Mesothelial cell of epicardium (in vitro differentiated cells): Measurements from ENCODE around the gene CCDC6. TPM values are rescaled to one million over a fixed set of nuclear protein-coding genes. Genes with fewer than 3 reads are reported as not detected.

Experiments used
- DNase-seq, 2 experiments: peaks; one replicate each; pipeline ENCODE4 v3.0.0; 2021; ENCODE audit warnings: low spot score in 2 of 2; ENCODE audit not compliant: unreplicated experiment in 2 of 2
- H3K27ac Mint-ChIP-seq: 2 replicates; pipeline ENCODE4 v1.8.0; 2021; ENCODE audit warnings: mixed read lengths
- H3K27me3 Mint-ChIP-seq: 2 replicates; pipeline ENCODE4 v1.8.0; 2021; ENCODE audit warnings: low read depth, mixed read lengths
- H3K36me3 Mint-ChIP-seq: 2 replicates; pipeline ENCODE4 v1.8.0; 2021; ENCODE audit warnings: mixed read lengths
- H3K4me1 Mint-ChIP-seq: 2 replicates; pipeline ENCODE4 v1.8.0; 2021; ENCODE audit warnings: mixed read lengths
- H3K4me3 Mint-ChIP-seq: 2 replicates; pipeline ENCODE4 v1.8.0; 2021; ENCODE audit warnings: mild to moderate bottlenecking, moderate library complexity, mixed read lengths
- H3K9me3 Mint-ChIP-seq: 2 replicates; pipeline ENCODE4 v1.8.0; 2021; ENCODE audit warnings: mixed read lengths
- total RNA-seq: library from RNA; stranded (reverse); gene quantifications from 3 replicates; pipeline ENCODE4 v1.2.1, GENCODE V29; 2021
- TF ChIP-seq, protein P1 (sequence below): fragments of 200-600 bp; sonication (generic); IDR thresholded peaks from one replicate; pipeline ENCODE4 v1.5.0; 2021; ENCODE audit warnings: antibody characterized with exemption; ENCODE audit not compliant: unreplicated experiment

Gene CCDC6
- total RNA-seq, 1 donor from 2014 or later, result 50.5 TPM

- TF ChIP-seq, protein P1, sequence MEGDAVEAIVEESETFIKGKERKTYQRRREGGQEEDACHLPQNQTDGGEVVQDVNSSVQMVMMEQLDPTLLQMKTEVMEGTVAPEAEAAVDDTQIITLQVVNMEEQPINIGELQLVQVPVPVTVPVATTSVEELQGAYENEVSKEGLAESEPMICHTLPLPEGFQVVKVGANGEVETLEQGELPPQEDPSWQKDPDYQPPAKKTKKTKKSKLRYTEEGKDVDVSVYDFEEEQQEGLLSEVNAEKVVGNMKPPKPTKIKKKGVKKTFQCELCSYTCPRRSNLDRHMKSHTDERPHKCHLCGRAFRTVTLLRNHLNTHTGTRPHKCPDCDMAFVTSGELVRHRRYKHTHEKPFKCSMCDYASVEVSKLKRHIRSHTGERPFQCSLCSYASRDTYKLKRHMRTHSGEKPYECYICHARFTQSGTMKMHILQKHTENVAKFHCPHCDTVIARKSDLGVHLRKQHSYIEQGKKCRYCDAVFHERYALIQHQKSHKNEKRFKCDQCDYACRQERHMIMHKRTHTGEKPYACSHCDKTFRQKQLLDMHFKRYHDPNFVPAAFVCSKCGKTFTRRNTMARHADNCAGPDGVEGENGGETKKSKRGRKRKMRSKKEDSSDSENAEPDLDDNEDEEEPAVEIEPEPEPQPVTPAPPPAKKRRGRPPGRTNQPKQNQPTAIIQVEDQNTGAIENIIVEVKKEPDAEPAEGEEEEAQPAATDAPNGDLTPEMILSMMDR, result no peak
- Mint-ChIP-seq H3K36me3 (peaks cover 5% of the 10 kb centered on the region), H3K27me3 (no peaks in the 10 kb centered on the region), H3K4me3 (no peak overlapping the region), H3K4me1 (peaks cover 3% of the 10 kb centered on the region), H3K27ac (no peak overlapping the region), H3K9me3 (no peaks in the 10 kb centered on the region)
- DNase-seq, result no peak
These were observed 87.1 kb downstream of the CCDC6 start for GRCh38 chr10:59819265-59819664.

GRCh38 chr10:59817773-59818172, 88.6 kb downstream of the CCDC6 start:
- H3K27ac Mint-ChIP-seq, result no peak overlapping the region
- no peaks in the 10 kb centered on the region for H3K27me3 Mint-ChIP-seq
- H3K4me1 Mint-ChIP-seq, result peaks cover 6% of the 10 kb centered on the region
- no peaks in the 10 kb centered on the region for H3K9me3 Mint-ChIP-seq
- no peak overlapping the region for H3K4me3 Mint-ChIP-seq
- peaks cover 4% of the 10 kb centered on the region for H3K36me3 Mint-ChIP-seq
- DNase-seq, result no peak
- TF ChIP-seq, protein P1, result no peak

GRCh38 chr10:59814878-59815277, 91.5 kb downstream of the CCDC6 start:
- DNase-seq, result no peak
- Mint-ChIP-seq H3K36me3 (peaks cover 24% of the 10 kb centered on the region), H3K4me1 (peaks cover 3% of the 10 kb centered on the region), H3K27ac (no peak overlapping the region), H3K9me3 (no peaks in the 10 kb centered on the region), H3K4me3 (no peak overlapping the region), H3K27me3 (no peaks in the 10 kb centered on the region)
- TF ChIP-seq, protein P1, result no peak

DNA sequence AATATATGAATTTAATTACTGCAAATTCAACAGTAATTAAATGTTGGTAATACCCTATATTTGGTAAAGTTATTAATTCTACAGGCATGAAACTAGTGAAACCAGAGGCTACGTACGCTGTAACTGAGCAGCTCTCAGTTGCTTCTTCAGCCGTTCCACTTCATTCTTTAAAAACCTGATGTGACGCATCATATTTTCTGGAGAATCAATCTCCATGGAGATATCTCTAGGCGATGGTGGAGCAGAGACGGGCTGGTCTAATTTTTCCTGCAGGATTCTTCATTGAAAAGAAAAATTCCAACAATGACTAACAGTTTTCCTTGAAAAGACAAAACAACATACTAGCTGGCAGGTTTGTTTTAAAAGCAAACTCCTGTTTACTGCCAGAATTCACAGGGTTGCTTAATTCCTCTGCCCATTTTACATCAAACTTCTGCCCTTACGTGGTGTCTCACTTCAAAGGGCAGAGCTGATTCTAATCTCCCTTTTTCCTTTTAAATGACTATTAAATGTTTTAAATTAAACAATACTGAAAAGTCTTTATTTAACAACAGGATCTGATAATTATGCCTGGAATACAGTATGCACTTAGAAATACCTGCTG, 93.7 kb downstream of the CCDC6 start:
- Mint-ChIP-seq H3K27me3 (no peaks in the 10 kb centered on the region), H3K36me3 (peaks cover 28% of the 10 kb centered on the region), H3K4me3 (no peak overlapping the region), H3K27ac (no peak overlapping the region), H3K9me3 (no peaks in the 10 kb centered on the region), H3K4me1 (peaks cover 3% of the 10 kb centered on the region)
- TF ChIP-seq, protein P1, result no peak
- no peak for DNase-seq

GRCh38 chr10:59809644-59809974, 96.7 kb downstream of the CCDC6 start:
- Mint-ChIP-seq H3K4me1 (peaks cover 3% of the 10 kb centered on the region), H3K27ac (no peak overlapping the region), H3K4me3 (no peak overlapping the region), H3K27me3 (no peaks in the 10 kb centered on the region), H3K9me3 (no peaks in the 10 kb centered on the region), H3K36me3 (peaks cover 46% of the 10 kb centered on the region)
- TF ChIP-seq, protein P1, result no peak
- no peak for DNase-seq
